Measurements from ENCODE around the gene ADAMTS4. TPM values are rescaled to one million over a fixed set of nuclear protein-coding genes. Genes with fewer than 3 reads are reported as not detected.

The ADAMTS4 gene
- total and polyA plus RNA-seq, 9 of the 15 experiments (the other 6 are each of a cell fraction or from before 2014, with no cell fraction given): 0.07 to 3.7 (median 0.41) TPM

- TF ChIP-seq, protein P1, sequence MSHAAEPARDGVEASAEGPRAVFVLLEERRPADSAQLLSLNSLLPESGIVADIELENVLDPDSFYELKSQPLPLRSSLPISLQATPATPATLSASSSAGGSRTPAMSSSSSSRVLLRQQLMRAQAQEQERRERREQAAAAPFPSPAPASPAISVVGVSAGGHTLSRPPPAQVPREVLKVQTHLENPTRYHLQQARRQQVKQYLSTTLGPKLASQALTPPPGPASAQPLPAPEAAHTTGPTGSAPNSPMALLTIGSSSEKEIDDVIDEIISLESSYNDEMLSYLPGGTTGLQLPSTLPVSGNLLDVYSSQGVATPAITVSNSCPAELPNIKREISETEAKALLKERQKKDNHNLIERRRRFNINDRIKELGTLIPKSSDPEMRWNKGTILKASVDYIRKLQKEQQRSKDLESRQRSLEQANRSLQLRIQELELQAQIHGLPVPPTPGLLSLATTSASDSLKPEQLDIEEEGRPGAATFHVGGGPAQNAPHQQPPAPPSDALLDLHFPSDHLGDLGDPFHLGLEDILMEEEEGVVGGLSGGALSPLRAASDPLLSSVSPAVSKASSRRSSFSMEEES (CRISPR knock-in tag; IDR thresholded peaks at IDR 0.05): no peak
- TF ChIP-seq ZFP30 (CRISPR knock-in tag; IDR thresholded peaks at IDR 0.05; ENCODE audit: borderline replicate concordance): no peak
- peak; percentile 34; the same call in 1 of the 2 replicates for TF ChIP-seq MXI1 (IDR thresholded peaks at IDR 0.05; ENCODE audit: low read depth, low read length)
- no peak for TF ChIP-seq ZNF12 (CRISPR knock-in tag; IDR thresholded peaks at IDR 0.05)
- TF ChIP-seq U2AF1 (optimal IDR thresholded peaks at IDR 0.05; ENCODE audit: low read depth, low read length): no peak
- peak; percentile 91 for TF ChIP-seq HDAC3 (IDR thresholded peaks at IDR 0.05; ENCODE audit: borderline replicate concordance, partially characterized antibody)
- TF ChIP-seq STAT5A (IDR thresholded peaks at IDR 0.05; ENCODE audit: borderline replicate concordance, low read length): peak; percentile 93
- TF ChIP-seq XRCC5 (IDR thresholded peaks at IDR 0.05; ENCODE audit: low read depth, low read length): peak; percentile 11; the same call in 1 of the 2 replicates
- peak; percentile 98 for TF ChIP-seq DPF2 (IDR thresholded peaks at IDR 0.05)
- TF ChIP-seq IFI16 (CRISPR knock-in tag; IDR thresholded peaks at IDR 0.05): no peak
- TF ChIP-seq BRD4 (IDR thresholded peaks at IDR 0.05): no peak; the same call in 1 of the 2 replicates
- TF ChIP-seq SAFB (IDR thresholded peaks at IDR 0.05; ENCODE audit: borderline replicate concordance, low read depth, low read length): no peak
- TF ChIP-seq, protein P2, sequence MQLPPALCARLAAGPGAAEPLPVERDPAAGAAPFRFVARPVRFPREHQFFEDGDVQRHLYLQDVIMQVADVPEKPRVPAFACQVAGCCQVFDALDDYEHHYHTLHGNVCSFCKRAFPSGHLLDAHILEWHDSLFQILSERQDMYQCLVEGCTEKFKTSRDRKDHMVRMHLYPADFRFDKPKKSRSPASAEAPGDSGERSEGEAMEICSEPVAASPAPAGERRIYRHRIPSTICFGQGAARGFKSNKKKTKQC (CRISPR knock-in tag; IDR thresholded peaks at IDR 0.05): 0 out of 2 replicates have a peak, but pooled peaks have one; percentile 1
- peak; percentile 97 for TF ChIP-seq RBFOX2 (IDR thresholded peaks at IDR 0.05; ENCODE audit: low read depth, low read length)
- 0 out of 2 replicates have a peak, but pooled peaks have one; percentile 49 for TF ChIP-seq EZH2 (IDR thresholded peaks at IDR 0.05; ENCODE audit: borderline replicate concordance, low read depth, low read length)
- TF ChIP-seq MXD1 (CRISPR knock-in tag; IDR thresholded peaks at IDR 0.05; ENCODE audit: borderline replicate concordance, poor library complexity, severe bottlenecking): no peak
- 0 out of 2 replicates have a peak, but pooled peaks have one; percentile 55 for TF ChIP-seq KHSRP (IDR thresholded peaks at IDR 0.05)
- TF ChIP-seq ZNF311 (CRISPR knock-in tag; IDR thresholded peaks at IDR 0.05): no peak
- TF ChIP-seq TGIF2 (CRISPR knock-in tag; IDR thresholded peaks at IDR 0.05): no peak
- no peak for TF ChIP-seq DNMT1 (IDR thresholded peaks at IDR 0.05)
- TF ChIP-seq, protein P3, sequence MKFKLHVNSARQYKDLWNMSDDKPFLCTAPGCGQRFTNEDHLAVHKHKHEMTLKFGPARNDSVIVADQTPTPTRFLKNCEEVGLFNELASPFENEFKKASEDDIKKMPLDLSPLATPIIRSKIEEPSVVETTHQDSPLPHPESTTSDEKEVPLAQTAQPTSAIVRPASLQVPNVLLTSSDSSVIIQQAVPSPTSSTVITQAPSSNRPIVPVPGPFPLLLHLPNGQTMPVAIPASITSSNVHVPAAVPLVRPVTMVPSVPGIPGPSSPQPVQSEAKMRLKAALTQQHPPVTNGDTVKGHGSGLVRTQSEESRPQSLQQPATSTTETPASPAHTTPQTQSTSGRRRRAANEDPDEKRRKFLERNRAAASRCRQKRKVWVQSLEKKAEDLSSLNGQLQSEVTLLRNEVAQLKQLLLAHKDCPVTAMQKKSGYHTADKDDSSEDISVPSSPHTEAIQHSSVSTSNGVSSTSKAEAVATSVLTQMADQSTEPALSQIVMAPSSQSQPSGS (CRISPR knock-in tag; IDR thresholded peaks at IDR 0.05): no peak
- TF ChIP-seq, protein P4, sequence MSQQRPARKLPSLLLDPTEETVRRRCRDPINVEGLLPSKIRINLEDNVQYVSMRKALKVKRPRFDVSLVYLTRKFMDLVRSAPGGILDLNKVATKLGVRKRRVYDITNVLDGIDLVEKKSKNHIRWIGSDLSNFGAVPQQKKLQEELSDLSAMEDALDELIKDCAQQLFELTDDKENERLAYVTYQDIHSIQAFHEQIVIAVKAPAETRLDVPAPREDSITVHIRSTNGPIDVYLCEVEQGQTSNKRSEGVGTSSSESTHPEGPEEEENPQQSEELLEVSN (IDR thresholded peaks at IDR 0.05; ENCODE audit: borderline replicate concordance in 1 of 2, extremely low read depth in 1 of 2, insufficient read depth in 1 of 2, insufficient read length in 1 of 2, low read depth in 1 of 2, low read length in 1 of 2, poor library complexity in 1 of 2, severe bottlenecking in 1 of 2): peak; percentile 81 to 85
- TF ChIP-seq LARP7 (IDR thresholded peaks at IDR 0.05): no peak
Observed at GRCh38 chr1:161165742-161166668, 32.8 kb downstream of the ADAMTS4 start, which contains the start of gene PPOX (continued).
